NCI-H82 treated with DMSO at 0.1 percent for 48 hours (cell line): ENCODE data around the gene RGS9BP.
"Not testable (repeated sequence)": the region's sequence is repeated elsewhere in the genome, so short reads cannot be mapped to it uniquely, and the experiment has no call there.

ENCODE experiments used
- DNase-seq: peaks from one replicate; lab custom pipeline; 2025; ENCODE audit not compliant: unreplicated experiment; lab: John Stamatoyannopoulos, UW

Gene RGS9BP

DNA sequence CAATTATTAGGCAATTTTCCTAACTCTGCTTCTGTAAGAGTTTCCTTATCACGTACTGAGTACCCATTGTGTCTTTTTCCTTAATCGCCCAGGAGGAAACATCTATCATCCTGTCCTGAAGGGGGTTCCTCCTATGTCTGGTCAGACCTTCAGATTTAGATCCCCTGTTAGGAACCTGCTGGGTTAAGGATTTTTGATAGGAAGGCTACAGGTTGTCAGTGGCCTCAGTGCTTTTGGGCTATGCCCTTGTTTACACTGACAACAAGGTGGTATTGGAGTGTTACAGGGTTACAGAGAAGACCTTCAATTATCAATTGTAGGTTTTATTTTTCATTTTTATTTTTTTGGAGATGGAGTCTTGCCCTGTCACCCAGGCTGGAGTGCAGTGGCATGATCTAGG lies 19.2 kb downstream of the RGS9BP start:
- DNase-seq = not testable (repeated sequence)

DNA sequence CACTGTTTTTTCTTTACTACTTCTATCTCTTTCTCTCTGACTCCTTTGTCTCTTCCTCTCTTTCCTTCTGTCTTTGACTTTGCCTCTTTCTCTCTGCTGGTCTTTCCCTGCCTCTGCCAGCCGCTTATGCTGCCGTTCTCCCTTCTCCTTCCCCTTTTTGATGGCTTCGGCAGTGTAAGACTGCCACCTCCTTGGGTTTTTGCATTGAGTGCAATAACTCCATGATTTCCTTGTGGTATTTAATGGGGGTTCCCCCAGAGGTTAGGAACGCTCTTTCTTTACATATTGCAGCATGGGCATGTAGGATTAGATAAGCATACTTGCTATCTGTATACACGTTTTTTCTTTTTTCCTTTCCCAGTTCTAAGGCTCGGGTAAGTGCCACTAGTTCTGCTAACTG lies 19.9 kb downstream of the RGS9BP start:
- not testable (repeated sequence) for DNase-seq

GRCh38 chr19:32696771-32697170 lies 21.1 kb downstream of the RGS9BP start:
- DNase-seq = not testable (repeated sequence)

DNA sequence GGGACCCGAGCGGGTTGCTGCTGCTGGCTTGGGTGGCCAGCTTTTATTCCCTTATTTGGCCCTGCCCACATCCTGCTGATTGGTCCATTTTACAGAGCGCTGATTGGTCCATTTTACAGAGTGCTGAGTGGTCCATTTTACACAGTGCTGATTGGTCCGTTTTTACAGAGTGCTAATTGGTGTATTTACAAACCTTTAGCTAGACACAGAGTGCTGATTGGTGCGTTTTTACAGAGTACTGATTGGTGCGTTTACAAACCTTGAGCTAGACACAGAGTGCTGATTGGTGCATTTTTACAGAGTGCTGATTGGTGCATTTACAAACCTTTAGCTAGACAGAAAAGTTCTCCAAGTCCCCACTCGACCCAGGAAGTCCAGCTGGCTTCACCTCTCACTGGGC lies 24.5 kb downstream of the RGS9BP start:
- DNase-seq = not testable (repeated sequence)

- no peak for DNase-seq
These were observed 26.4 kb downstream of the RGS9BP start for GRCh38 chr19:32702010-32702409.

GRCh38 chr19:32704006-32704405 lies 28.4 kb downstream of the RGS9BP start:
- DNase-seq = not testable (repeated sequence)

- no peak for DNase-seq
These were observed 32.8 kb downstream of the RGS9BP start for GRCh38 chr19:32708457-32708856.

- no peak for DNase-seq
These were observed 33.4 kb downstream of the RGS9BP start for GRCh38 chr19:32709032-32709431.

DNA sequence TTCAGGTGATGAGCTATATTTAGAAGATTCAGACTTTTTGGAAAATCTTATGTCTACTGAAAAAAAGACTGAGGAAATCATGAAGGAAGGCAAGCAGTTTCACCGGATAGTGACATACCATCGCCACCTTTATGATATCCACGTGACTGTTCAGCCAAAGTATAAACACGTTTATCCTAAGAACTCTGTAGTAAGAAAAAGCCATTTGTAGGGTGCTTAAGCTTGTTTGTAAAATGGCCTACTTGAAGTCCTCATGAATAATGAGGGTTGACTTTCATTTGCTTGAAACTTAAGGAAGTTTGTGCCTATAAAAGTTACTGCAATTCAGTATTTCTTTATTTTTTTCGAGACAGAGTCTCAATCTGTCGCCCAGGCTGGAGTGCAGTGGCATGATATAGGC lies 36.1 kb downstream of the RGS9BP start:
- no peak for DNase-seq

DNA sequence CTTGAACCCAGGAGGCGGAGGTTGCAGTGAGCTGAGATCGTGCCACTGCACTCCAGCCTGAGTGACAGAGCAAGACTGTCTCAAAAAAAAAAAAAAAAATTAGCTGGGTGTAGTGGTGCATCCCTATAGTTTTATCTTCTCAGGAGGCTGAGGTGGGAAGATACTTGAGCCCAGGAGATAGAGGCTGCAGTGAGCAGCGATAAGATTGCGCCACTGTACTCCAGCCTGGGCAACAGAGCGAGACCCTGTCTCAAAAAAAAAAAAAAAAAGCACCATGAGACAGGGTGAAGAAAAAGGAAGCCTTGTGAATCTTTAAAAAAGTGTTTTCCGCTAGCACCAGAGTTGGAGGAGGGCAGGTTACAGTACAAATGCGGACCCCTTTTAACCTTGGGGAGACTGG lies 40.6 kb downstream of the RGS9BP start:
- DNase-seq = not testable (repeated sequence)

DNA sequence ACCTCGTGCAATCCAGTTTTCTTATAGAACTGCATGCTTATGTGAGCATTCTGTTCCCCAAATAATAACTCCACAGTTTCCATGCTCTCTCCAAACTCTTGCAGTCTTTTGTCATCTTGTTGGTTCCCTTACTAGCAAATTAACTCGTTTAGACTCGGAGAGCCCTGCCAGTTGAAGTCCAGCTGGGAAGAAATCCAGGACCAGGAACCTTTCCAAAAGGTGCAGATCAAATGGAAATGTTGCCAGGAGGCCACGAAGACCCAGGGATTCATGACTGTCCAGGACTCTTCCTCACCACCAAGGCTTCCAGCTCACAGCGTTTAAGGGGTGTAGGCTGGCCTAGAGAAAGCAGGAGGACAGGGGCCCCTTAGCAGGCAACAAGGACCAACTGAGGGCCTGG lies 41.8 kb downstream of the RGS9BP start:
- no peak for DNase-seq

DNA sequence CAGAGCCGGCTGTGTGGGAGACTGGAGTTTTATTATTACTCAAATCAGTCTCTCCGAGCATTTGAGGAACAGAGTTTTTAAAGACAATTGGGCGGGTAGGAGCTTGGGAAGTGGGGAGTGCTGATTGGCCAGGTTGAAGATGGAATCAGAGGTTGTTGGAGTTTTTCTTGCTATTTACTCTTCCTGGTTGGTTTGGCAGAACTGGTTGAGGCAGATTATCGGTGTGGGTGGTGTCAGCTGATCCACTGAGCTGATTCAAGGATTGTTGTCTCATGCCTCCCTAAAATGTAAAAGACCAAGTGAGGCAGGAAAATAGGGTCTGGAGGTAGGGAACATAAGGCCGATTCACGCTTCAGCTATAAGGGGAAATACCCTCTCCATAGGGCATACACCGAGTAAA lies 42.6 kb downstream of the RGS9BP start:
- DNase-seq = no peak

- no peak for DNase-seq
These were observed 44.0 kb downstream of the RGS9BP start, which contains the start of gene TDRD12 for GRCh38 chr19:32719611-32720059. Gene TDRD12 (plus strand): TSS chr19:32719767. CDS start chr19:32720073, 306 bp downstream.

- DNase-seq = no peak
These were observed 44.7 kb downstream of the RGS9BP start for GRCh38 chr19:32720216-32720935.

GRCh38 chr19:32720936-32721250 lies 45.2 kb downstream of the RGS9BP start:
- DNase-seq = no peak
